Measurements from ENCODE around the gene PPARG. TPM values are rescaled to one million over a fixed set of nuclear protein-coding genes. Genes with fewer than 3 reads are reported as not detected.

The PPARG gene
- polyA plus RNA-seq, 1 of the 3 experiments (the other 2 are of a cell fraction), result 2.8 TPM

DNA sequence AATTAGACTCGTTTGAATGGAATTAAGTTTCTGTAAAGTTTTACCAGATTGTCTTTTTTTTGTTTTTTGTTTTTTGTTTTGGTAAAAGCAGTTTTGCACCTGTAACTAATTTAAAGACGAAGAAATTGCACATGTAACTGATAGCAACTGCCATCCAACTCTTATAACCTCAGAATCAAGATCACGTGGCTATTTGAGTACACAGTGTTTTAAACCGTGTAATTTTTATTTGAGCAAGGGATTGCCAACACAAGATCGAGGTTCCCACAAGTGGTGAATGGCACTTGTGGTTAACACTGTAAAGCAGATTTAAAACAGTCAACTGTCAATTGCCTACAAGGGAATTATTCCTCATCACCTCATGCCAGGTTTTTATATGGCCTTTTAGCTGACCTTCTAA lies 67.3 kb downstream of the PPARG start:
- TF ChIP-seq MXI1 (IDR thresholded peaks at IDR 0.05; ENCODE audit: low read depth, low read length), result no peak
- TF ChIP-seq, protein P1, sequence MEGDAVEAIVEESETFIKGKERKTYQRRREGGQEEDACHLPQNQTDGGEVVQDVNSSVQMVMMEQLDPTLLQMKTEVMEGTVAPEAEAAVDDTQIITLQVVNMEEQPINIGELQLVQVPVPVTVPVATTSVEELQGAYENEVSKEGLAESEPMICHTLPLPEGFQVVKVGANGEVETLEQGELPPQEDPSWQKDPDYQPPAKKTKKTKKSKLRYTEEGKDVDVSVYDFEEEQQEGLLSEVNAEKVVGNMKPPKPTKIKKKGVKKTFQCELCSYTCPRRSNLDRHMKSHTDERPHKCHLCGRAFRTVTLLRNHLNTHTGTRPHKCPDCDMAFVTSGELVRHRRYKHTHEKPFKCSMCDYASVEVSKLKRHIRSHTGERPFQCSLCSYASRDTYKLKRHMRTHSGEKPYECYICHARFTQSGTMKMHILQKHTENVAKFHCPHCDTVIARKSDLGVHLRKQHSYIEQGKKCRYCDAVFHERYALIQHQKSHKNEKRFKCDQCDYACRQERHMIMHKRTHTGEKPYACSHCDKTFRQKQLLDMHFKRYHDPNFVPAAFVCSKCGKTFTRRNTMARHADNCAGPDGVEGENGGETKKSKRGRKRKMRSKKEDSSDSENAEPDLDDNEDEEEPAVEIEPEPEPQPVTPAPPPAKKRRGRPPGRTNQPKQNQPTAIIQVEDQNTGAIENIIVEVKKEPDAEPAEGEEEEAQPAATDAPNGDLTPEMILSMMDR (IDR thresholded peaks at IDR 0.05), result no peak
- no peak for TF ChIP-seq TAF1 (IDR thresholded peaks at IDR 0.05; ENCODE audit: borderline replicate concordance, low read depth, low read length)
- TF ChIP-seq ELF1 (IDR thresholded peaks at IDR 0.05), result no peak
- no peak for TF ChIP-seq TEAD4 (IDR thresholded peaks at IDR 0.05; ENCODE audit: borderline replicate concordance, insufficient read depth)
- TF ChIP-seq, protein P2, sequence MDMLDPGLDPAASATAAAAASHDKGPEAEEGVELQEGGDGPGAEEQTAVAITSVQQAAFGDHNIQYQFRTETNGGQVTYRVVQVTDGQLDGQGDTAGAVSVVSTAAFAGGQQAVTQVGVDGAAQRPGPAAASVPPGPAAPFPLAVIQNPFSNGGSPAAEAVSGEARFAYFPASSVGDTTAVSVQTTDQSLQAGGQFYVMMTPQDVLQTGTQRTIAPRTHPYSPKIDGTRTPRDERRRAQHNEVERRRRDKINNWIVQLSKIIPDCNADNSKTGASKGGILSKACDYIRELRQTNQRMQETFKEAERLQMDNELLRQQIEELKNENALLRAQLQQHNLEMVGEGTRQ (IDR thresholded peaks at IDR 0.05; ENCODE audit: borderline replicate concordance, low read depth, low read length), result no peak
- TF ChIP-seq, protein P3, sequence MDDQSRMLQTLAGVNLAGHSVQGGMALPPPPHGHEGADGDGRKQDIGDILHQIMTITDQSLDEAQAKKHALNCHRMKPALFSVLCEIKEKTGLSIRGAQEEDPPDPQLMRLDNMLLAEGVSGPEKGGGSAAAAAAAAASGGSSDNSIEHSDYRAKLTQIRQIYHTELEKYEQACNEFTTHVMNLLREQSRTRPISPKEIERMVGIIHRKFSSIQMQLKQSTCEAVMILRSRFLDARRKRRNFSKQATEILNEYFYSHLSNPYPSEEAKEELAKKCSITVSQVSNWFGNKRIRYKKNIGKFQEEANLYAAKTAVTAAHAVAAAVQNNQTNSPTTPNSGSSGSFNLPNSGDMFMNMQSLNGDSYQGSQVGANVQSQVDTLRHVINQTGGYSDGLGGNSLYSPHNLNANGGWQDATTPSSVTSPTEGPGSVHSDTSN (IDR thresholded peaks at IDR 0.05), result no peak
- no peak for TF ChIP-seq MEF2A (IDR thresholded peaks at IDR 0.05; ENCODE audit: borderline replicate concordance, low read depth)
- TF ChIP-seq TCF12 (IDR thresholded peaks at IDR 0.05), result no peak
- TF ChIP-seq, protein P4, sequence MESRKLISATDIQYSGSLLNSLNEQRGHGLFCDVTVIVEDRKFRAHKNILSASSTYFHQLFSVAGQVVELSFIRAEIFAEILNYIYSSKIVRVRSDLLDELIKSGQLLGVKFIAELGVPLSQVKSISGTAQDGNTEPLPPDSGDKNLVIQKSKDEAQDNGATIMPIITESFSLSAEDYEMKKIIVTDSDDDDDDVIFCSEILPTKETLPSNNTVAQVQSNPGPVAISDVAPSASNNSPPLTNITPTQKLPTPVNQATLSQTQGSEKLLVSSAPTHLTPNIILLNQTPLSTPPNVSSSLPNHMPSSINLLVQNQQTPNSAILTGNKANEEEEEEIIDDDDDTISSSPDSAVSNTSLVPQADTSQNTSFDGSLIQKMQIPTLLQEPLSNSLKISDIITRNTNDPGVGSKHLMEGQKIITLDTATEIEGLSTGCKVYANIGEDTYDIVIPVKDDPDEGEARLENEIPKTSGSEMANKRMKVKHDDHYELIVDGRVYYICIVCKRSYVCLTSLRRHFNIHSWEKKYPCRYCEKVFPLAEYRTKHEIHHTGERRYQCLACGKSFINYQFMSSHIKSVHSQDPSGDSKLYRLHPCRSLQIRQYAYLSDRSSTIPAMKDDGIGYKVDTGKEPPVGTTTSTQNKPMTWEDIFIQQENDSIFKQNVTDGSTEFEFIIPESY (IDR thresholded peaks at IDR 0.05; ENCODE audit: borderline replicate concordance, low read depth), result no peak
- TF ChIP-seq POLR2AphosphoS5 (IDR thresholded peaks at IDR 0.05; ENCODE audit: low read depth, low read length), result no peak
- TF ChIP-seq CHD2 (IDR thresholded peaks at IDR 0.05; ENCODE audit: low read length, partially characterized antibody), result no peak
- no peak for TF ChIP-seq FOXM1 (IDR thresholded peaks at IDR 0.05; ENCODE audit: low read depth)
- no peak for TF ChIP-seq FOSL2 (IDR thresholded peaks at IDR 0.05; ENCODE audit: borderline replicate concordance, low read depth)
- no peak for TF ChIP-seq YY1 (IDR thresholded peaks at IDR 0.05; ENCODE audit: low read depth)
- TF ChIP-seq, protein P5, sequence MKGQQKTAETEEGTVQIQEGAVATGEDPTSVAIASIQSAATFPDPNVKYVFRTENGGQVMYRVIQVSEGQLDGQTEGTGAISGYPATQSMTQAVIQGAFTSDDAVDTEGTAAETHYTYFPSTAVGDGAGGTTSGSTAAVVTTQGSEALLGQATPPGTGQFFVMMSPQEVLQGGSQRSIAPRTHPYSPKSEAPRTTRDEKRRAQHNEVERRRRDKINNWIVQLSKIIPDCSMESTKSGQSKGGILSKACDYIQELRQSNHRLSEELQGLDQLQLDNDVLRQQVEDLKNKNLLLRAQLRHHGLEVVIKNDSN (IDR thresholded peaks at IDR 0.05; ENCODE audit: borderline replicate concordance, low read depth), result no peak
- Histone ChIP-seq H3K4me2 (no peak overlapping the region), H3K9ac (no peak overlapping the region), H4K20me1 (ENCODE audit: insufficient read depth) (no peaks in the 10 kb centered on the region), H3K27ac (ENCODE audit: low read depth in 2 of 2, low read length in 1 of 2) (no peak overlapping the region), H3K36me3 (replicated peaks in 1 of 2; ENCODE audit: control insufficient read depth in 1 of 2, insufficient read depth in 2 of 2, low read length in 1 of 2) (no peaks in the 10 kb centered on the region), H3K4me1 (ENCODE audit: control insufficient read depth in 1 of 2, insufficient read depth in 2 of 2, low read depth in 1 of 2, low read length in 1 of 2) (no peaks in the 10 kb centered on the region; a peak in 1 of 4 replicates), H3K27me3 (ENCODE audit: insufficient read depth) (no peaks in the 10 kb centered on the region), H3K9me2 (no peaks in the 10 kb centered on the region), H3K79me2 (ENCODE audit: insufficient read depth) (no peaks in the 10 kb centered on the region), H2AFZ (ENCODE audit: low read depth) (no peak overlapping the region), H3K9me3 (no peaks in the 10 kb centered on the region), H3K4me3 (ENCODE audit: low read depth in 2 of 2, low read length in 1 of 2) (no peak overlapping the region), H3F3A (replicated peaks; ENCODE audit: insufficient read depth) (no peaks in the 10 kb centered on the region)
- 83% methylated on average over 5 of the region's 5 CpGs for WGBS (ENCODE audit: low lambda C conversion rate)
- no peak for DNase-seq
- CTCF ChIA-PET, result no interaction called here
- POLR2A ChIA-PET, result no interaction called here

All from SK-N-SH (cell line).